Ishikawa (cell line): ENCODE results near the gene COL16A1.

Experiments used
- CEBPB ChIP-seq: IDR thresholded peaks from 2 replicates; pipeline ENCODE4 v1.6.1; 2012
- CREB1 ChIP-seq: IDR thresholded peaks from 2 replicates; pipeline ENCODE4 v1.6.1; 2012; ENCODE audit warnings: low read depth
- MAX ChIP-seq: IDR thresholded peaks from 2 replicates; pipeline ENCODE4 v1.6.1; 2012

GRCh38 chr1:31675756-31676155 lies 28.1 kb downstream of the COL16A1 start:
- TF ChIP-seq MAX = no peak
- no peak for TF ChIP-seq CEBPB
- TF ChIP-seq CREB1 = no peak
